Effector memory CD8-positive, alpha-beta T cell (primary cell): Measurements from ENCODE around the gene RPTOR.

Source experiments
- ATAC-seq: fragments of 150-1000 bp; cut with Tn5 transposase; replicated peaks from 2 replicates; pipeline ENCODE4 v1.10.0; 2021; ENCODE audit warnings: mild to moderate bottlenecking, moderate library complexity
- DNase-seq, 3 experiments: peaks; one replicate each; pipeline ENCODE4 v3.0.0; 2021
- H3K27ac Mint-ChIP-seq, 2 donors: one replicate each; pipeline ENCODE4 v1.8.0; 2022; ENCODE audit warnings: mild to moderate bottlenecking in 2 of 2, mixed read lengths in 2 of 2, moderate library complexity in 2 of 2
- H3K27me3 Mint-ChIP-seq, 2 donors: one replicate each; pipeline ENCODE4 v1.8.0; 2022; ENCODE audit warnings: mixed read lengths in 2 of 2
- H3K36me3 Mint-ChIP-seq: one replicate; pipeline ENCODE4 v1.8.0; 2022; ENCODE audit warnings: mild to moderate bottlenecking, moderate library complexity, mixed read lengths; ENCODE audit not compliant: insufficient read depth
- H3K4me1 Mint-ChIP-seq, 2 donors: one replicate each; pipeline ENCODE4 v1.8.0; 2022; ENCODE audit warnings: low read depth in 2 of 2, mixed read lengths in 2 of 2
- H3K4me3 Mint-ChIP-seq, 2 donors: one replicate each; pipeline ENCODE4 v1.8.0; 2022; ENCODE audit warnings: mild to moderate bottlenecking in 2 of 2, mixed read lengths in 2 of 2, moderate library complexity in 2 of 2
- H3K9me3 Mint-ChIP-seq, 2 donors: one replicate each; pipeline ENCODE4 v1.8.0; 2022; ENCODE audit warnings: mixed read lengths in 2 of 2

The RPTOR gene

DNA sequence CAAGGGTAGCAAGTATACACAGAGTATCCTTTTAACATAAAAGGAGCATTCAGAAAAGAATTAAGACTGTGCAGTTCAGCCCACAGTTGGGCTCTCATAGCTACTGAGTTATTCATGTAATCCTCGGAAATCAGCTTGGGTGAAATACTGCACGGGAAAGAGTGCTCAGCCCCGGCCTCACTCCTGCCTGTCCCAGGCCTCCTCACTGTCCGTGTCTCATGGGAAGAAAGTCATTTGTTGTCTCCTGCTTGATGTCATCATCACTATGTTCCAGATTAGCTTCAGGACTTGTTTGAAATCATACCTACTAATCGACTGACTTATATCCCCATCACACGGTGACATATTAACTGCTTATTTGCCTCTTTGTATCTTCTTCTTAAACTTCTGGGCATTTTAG lies 223.8 kb downstream of the RPTOR start:
- DNase-seq, result no peak
- peaks cover 16 to 23% of the 10 kb centered on the region in 2 donors for H3K4me1 Mint-ChIP-seq

DNA sequence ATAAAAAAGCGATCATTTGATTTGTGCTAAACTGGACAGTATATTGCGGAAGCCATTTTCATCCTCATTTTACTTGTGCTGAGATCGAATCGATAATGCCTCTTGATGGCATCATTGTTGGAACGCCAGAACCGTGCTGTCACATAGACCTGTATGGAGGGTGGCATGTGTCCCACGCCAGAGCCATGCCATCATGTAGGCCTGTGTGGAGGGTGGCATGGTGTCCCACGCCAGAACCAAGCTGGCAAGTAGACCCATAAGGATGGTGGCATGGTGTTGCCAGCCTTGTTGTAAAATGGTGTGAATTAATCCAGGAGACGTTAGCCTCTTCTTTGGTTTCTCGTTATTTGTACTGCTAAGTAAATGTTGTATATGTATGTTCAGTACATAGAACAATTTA lies 224.3 kb downstream of the RPTOR start:
- H3K27me3 Mint-ChIP-seq, result no peaks in the 10 kb centered on the region
- DNase-seq (no peak), ATAC-seq (no peak)
- H3K4me1 Mint-ChIP-seq, result peaks cover 16 to 21% of the 10 kb centered on the region in 2 donors
- no peaks in the 10 kb centered on the region for H3K9me3 Mint-ChIP-seq
- H3K4me3 Mint-ChIP-seq, result no peak overlapping the region
- H3K27ac Mint-ChIP-seq, result no peak overlapping the region
- peaks cover 5% of the 10 kb centered on the region for H3K36me3 Mint-ChIP-seq

More for the DNA sequence above, 223.8 kb downstream of the RPTOR start:
- ATAC-seq, result no peak
- H3K27ac Mint-ChIP-seq, result peak overlapping the region in 1 of 2 donors; percentile 28
- H3K36me3 Mint-ChIP-seq, result peaks cover 5% of the 10 kb centered on the region
- H3K27me3 Mint-ChIP-seq, result no peaks in the 10 kb centered on the region
- H3K4me3 Mint-ChIP-seq, result no peak overlapping the region
- H3K9me3 Mint-ChIP-seq, result no peaks in the 10 kb centered on the region

DNA sequence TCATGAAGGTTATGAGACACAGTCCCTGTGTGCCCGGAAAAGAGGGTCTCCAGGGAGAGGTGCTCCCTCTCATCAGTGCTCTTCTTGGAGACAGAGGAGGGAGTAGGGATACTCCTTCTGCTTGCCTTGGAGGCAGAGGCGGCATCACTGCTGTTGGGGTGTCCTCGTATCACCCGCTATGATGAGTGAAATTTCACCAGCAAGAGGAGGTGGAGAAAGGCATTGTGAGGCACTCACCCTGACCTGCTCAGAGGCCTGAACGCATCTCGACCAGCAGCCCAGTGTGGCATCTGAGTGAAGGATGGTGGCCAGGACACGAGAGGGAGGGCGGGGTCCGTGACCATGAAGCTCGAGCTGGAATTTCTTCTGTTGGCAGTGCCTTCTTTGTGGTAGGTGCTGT lies 224.9 kb downstream of the RPTOR start:
- H3K9me3 Mint-ChIP-seq, result no peaks in the 10 kb centered on the region
- no peak overlapping the region for H3K27ac Mint-ChIP-seq
- H3K4me3 Mint-ChIP-seq, result no peak overlapping the region
- peaks cover 16 to 21% of the 10 kb centered on the region in 2 donors for H3K4me1 Mint-ChIP-seq
- ATAC-seq (no peak), DNase-seq (no peak)
- H3K27me3 Mint-ChIP-seq, result no peaks in the 10 kb centered on the region
- peaks cover 7% of the 10 kb centered on the region for H3K36me3 Mint-ChIP-seq

DNA sequence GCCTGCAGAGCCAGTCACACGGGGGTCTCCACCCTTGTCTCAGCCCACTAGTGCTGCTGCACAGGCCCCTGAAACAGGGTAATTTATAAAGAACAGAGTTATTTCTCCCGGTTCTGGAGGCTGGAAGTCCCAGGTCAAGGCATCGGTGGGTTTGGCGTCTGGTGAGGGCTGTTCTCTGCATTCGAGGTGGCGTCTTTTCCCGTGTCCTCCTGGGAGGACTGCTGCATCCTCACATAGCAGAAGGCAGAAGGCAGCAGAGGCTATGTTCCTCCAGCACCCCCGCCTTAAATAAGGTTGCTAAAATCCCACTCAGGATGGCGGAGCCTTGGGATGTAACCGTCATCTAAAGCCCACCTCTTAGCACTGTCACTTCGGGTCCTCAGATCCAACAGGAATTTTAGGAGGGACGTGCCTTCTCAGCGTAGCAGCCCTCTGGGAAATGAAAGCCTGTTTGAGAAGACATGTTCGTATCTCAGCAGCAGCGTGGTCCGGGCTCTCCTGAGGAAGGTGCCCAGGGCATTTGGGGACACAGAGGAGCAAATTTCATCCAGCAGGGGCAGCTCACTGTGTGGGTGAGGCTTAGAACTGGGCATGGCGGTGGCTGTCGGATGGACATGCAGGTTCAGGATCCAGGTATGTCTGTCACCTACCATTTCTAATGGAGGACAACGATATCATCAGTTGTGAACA lies 225.4 kb downstream of the RPTOR start:
- no peak overlapping the region for H3K27ac Mint-ChIP-seq
- ATAC-seq (no peak), DNase-seq (no peak)
- H3K36me3 Mint-ChIP-seq, result peaks cover 10% of the 10 kb centered on the region
- H3K9me3 Mint-ChIP-seq, result no peaks in the 10 kb centered on the region
- H3K4me1 Mint-ChIP-seq, result peaks cover 16 to 19% of the 10 kb centered on the region in 2 donors
- H3K27me3 Mint-ChIP-seq, result no peaks in the 10 kb centered on the region
- H3K4me3 Mint-ChIP-seq, result no peak overlapping the region

DNA sequence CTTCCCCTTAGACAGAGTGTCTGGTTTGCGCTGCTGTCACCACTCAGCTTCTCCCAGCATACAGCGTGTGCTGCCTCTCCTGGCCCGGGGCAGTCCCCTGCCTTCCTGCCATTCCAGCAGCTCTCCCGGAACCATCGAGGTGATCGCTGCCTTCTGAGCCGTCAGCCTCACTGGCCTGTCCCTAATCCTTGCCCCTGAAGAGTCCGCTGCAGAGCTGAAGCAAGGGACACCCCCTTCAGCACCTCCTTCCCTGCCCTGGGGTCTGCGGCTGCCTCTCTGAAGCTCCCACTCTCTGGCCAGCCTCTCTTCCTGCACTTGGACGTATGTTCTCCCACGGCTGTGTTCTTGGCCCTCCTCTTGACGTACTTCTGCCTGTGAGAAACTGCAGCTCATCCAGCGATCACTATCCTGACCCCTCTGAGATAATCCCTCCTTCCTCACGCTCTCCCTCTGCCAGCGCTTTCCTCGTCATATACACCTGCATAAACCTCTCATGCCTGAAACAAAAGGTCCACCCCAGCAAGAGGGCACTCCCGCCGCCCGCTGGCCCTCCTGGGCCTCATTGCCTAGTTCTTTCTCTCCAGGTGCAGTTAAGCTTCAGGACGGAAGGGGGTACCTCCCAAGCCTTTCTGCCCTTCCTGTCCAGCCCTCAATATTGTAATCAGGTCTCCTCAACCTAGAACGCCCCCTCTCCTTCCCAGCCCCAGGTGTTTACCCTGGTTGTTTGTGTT lies 226.4 kb downstream of the RPTOR start:
- H3K4me3 Mint-ChIP-seq, result no peak overlapping the region
- peaks cover 10% of the 10 kb centered on the region for H3K36me3 Mint-ChIP-seq
- no peaks in the 10 kb centered on the region for H3K9me3 Mint-ChIP-seq
- no peak for ATAC-seq
- no peaks in the 10 kb centered on the region for H3K27me3 Mint-ChIP-seq
- DNase-seq, result no peak
- peaks cover 13 to 15% of the 10 kb centered on the region in 2 donors for H3K4me1 Mint-ChIP-seq
- H3K27ac Mint-ChIP-seq, result peak overlapping the region in 1 of 2 donors; percentile 56

DNA sequence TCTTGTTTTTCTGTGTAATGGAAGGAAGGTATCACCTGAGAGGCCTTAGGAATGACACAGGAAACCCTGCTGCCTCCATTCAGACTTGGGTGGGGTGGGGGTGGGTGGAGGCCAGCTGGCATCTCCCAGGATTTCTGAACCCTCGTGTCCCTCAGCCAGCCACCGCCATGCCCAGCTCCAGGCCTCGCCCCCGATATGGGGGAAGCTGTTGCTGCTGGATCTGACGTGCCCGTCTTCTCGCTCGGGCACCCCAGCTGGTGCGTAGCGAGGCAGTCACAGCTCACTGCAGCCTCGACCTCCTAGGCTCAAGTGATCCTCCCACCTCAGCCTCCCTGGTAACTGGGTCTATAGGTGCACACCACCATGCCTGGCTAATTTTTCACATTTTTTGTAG lies 227.0 kb downstream of the RPTOR start:
- DNase-seq (no peak), ATAC-seq (no peak)
- Mint-ChIP-seq H3K27me3 (no peaks in the 10 kb centered on the region), H3K4me3 (no peak overlapping the region), H3K4me1 (peaks cover 13 to 14% of the 10 kb centered on the region in 2 donors), H3K27ac (peak overlapping the region in 1 of 2 donors; percentile 56), H3K36me3 (peaks cover 15% of the 10 kb centered on the region), H3K9me3 (no peaks in the 10 kb centered on the region)

DNA sequence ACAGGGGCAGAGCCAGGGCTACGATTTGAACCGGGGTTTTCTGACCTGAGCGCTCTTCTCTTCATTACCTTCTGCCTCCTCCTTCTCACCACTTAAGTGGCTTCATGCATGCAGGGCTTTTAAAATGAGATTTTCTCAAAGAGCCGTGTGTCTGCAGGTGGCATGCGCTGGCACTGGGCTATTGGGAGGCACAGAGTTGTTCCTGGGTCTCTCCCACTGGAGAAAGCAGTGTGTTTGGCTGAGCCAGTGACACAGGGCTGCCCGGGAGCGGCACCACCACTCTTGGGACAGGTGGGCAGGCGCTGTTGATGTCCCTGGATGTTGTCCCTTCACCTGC lies 228.2 kb downstream of the RPTOR start:
- Mint-ChIP-seq H3K27ac (peak overlapping the region in 1 of 2 donors; percentile 41), H3K27me3 (no peaks in the 10 kb centered on the region), H3K4me1 (peaks cover 18 to 21% of the 10 kb centered on the region in 2 donors), H3K9me3 (no peaks in the 10 kb centered on the region), H3K36me3 (peaks cover 22% of the 10 kb centered on the region), H3K4me3 (no peak overlapping the region)
- DNase-seq (no peak), ATAC-seq (no peak)

DNA sequence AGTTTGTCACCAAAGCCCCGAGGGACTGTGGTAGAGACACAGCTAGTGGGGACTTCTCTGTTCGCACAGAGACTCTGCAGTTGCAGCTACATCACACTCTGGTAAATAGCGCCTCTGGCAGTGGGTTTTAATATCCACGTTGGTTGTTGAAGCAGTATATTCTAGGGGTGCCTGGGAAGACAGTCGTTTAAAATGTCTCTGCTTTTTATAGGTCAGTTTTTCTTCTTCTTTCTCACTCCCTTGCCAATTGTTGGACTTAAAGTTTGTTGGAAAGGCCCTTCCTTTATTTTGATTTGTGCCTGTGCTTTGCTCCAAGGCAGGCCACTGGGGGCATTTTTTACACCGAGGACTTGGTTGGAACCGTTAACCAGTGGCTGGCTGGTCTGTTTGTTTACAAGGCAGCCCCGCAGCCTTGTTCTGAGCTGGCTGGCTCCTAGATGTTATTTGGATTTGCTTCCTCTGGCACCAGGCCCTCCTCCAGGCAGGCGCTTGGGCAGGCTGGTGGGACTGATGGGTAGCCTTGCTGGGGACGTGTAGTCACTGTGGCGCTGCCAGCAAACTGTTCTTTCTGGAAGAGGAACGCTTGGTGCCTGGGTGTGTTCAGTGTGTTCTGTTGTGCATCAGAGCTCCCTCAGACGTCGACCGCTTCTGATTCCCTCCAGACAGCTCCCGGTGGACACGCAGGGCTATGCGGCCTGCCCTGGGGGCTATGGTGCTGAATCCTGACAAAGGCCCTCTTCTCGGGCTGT lies 228.8 kb downstream of the RPTOR start:
- Mint-ChIP-seq H3K27ac (peak overlapping the region in 1 of 2 donors; percentile 41), H3K4me1 (peaks cover 18 to 21% of the 10 kb centered on the region in 2 donors), H3K4me3 (no peak overlapping the region)

DNA sequence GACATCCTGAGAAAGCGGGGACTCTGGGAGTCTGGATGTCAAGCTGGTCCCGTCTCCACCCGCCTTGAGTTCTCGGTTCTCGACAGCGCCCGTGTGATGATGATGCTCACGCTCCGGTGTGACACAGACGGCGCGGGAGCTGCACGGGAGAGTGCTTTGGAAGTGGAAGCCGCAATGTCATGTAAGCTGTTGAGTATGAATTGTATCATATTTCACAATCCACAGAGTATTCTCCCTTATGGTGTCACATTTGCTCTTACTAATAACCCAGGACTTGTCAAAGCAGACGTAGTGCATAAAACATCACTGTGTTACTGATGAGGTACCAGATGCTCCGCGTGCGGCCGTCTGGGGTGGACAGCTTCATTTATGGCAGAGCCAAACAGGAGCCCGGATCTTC lies 229.5 kb downstream of the RPTOR start:
- no peaks in the 10 kb centered on the region for H3K9me3 Mint-ChIP-seq
- H3K36me3 Mint-ChIP-seq, result peaks cover 22% of the 10 kb centered on the region
- no peaks in the 10 kb centered on the region for H3K27me3 Mint-ChIP-seq
- ATAC-seq (no peak), DNase-seq (no peak)
- H3K27ac Mint-ChIP-seq, result peak overlapping the region; percentile 82 to 89
- H3K4me1 Mint-ChIP-seq, result peaks cover 18% of the 10 kb centered on the region in 2 donors
- peak overlapping the region; percentile 45 to 60 for H3K4me3 Mint-ChIP-seq

More for the DNA sequence above, 228.8 kb downstream of the RPTOR start:
- DNase-seq (no peak), ATAC-seq (no peak)
- Mint-ChIP-seq H3K9me3 (no peaks in the 10 kb centered on the region), H3K27me3 (no peaks in the 10 kb centered on the region), H3K36me3 (peaks cover 22% of the 10 kb centered on the region)

DNA sequence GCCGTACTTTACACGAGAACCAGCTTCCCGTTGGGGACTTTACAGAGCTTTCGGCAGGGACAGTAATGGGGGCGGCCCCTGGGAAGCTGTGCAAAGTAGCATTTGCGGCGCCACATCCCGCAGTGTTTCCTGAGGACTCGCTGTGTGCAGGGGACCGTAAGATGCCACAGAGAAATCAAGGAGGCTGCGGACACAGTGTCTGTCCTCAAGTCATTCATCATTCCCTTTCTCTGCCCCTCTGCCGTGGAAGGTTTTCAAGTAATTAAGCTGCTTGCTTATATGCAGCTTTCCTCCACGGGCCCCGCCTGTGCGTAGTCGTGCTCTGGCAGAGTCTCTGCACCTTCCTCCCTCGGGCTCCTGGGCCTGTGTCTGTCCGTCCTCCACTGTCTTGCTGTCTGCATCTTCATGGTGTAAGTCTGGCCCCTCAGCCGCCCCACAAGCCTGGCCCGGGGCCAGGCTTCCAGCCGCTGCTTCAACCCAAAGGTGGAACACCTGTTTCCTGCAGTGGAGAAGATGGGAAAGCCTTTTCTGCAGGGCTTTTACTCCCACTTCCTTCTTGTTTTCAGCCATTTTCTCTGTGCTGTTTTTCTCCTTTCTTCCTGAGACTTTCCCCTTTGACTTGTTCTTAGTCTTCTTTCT lies 230.1 kb downstream of the RPTOR start:
- no peaks in the 10 kb centered on the region for H3K27me3 Mint-ChIP-seq
- no peak for DNase-seq
- no peak for ATAC-seq
- H3K9me3 Mint-ChIP-seq, result no peaks in the 10 kb centered on the region
- peaks cover 18 to 19% of the 10 kb centered on the region in 2 donors for H3K4me1 Mint-ChIP-seq
- H3K36me3 Mint-ChIP-seq, result peaks cover 23% of the 10 kb centered on the region
- peak overlapping the region; percentile 82 to 89 for H3K27ac Mint-ChIP-seq
- peak overlapping the region; percentile 45 to 60 for H3K4me3 Mint-ChIP-seq

DNA sequence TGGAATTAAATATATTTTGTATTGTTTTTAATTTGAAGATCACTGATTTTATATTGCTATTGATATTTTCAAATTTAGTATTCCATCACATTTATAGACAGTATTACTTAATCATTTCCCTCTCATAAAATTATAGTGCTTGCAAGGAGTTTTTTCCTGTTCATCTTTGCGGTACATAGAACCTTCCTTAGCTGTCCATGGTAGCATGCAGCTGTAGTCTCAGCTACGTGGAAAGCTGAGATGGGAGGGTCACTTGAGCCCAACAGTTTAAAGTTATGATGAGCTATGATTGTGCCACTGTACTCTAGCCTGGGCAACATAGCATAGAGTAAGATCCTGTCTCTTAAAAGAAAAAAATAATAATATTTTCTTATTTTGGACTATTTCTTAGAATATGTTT lies 231.2 kb downstream of the RPTOR start:
- no peak overlapping the region for H3K27ac Mint-ChIP-seq
- DNase-seq (no peak), ATAC-seq (no peak)
- H3K4me1 Mint-ChIP-seq, result peaks cover 28 to 29% of the 10 kb centered on the region in 2 donors
- H3K27me3 Mint-ChIP-seq, result no peaks in the 10 kb centered on the region
- no peak overlapping the region for H3K4me3 Mint-ChIP-seq
- H3K9me3 Mint-ChIP-seq, result no peaks in the 10 kb centered on the region
- peaks cover 29% of the 10 kb centered on the region for H3K36me3 Mint-ChIP-seq

DNA sequence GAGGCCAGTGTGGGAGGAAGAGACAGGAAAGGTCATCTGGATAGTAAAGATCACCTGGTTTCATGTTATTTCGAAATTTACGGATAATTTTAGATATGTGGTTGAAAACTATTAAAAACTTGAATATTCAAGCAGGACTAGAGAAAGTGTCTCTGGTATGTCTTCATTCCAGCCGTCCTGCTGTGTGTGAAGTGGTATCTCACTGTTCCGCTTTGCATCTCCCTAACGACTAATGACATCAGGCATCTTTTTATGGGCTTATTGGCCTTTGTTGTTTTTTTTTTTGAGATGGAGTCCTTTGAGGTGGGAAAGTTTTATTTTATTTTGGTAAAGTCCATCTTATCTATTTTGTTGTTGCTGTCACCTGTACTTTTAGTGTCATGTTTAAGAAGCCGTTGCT lies 232.6 kb downstream of the RPTOR start:
- Mint-ChIP-seq H3K27ac (no peak overlapping the region), H3K27me3 (no peaks in the 10 kb centered on the region), H3K9me3 (no peaks in the 10 kb centered on the region), H3K4me1 (peaks cover 30 to 43% of the 10 kb centered on the region in 2 donors), H3K4me3 (no peak overlapping the region), H3K36me3 (peaks cover 29% of the 10 kb centered on the region)
- DNase-seq, result no peak
- ATAC-seq, result no peak

DNA sequence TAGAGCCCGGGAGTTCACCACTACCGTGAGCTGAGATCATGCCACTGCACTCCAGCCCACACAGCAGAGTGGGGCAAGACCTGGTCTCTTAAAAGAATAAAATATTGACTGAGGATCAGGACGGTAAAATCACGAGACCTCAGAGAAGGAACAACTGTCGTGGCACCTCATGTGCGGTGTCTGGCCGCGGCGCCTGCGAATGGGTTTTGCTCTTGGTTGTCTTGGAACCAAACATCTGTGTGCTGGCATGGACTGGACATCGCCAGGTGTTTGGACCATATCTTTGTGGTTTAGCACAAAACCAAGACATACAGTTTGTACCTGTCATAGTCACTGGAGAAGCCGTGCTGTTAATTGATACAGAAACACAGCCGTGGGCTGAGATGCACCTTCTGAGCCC lies 234.1 kb downstream of the RPTOR start:
- H3K4me3 Mint-ChIP-seq, result no peak overlapping the region
- peaks cover 42 to 55% of the 10 kb centered on the region in 2 donors for H3K4me1 Mint-ChIP-seq
- no peaks in the 10 kb centered on the region for H3K27me3 Mint-ChIP-seq
- ATAC-seq (no peak), DNase-seq (no peak)
- H3K9me3 Mint-ChIP-seq, result no peaks in the 10 kb centered on the region
- H3K27ac Mint-ChIP-seq, result peak overlapping the region in 1 of 2 donors; percentile 31
- H3K36me3 Mint-ChIP-seq, result peaks cover 29% of the 10 kb centered on the region
